GM10266 (cell line): ENCODE data around the gene GIMAP8.

Source experiments
- DNase-seq: peaks from one replicate; pipeline ENCODE4 v3.0.0; 2012; ENCODE audit errors: extremely low spot score
- TF ChIP-seq, protein P1 (sequence below): IDR thresholded peaks from 2 replicates; pipeline ENCODE4 v1.5.1; 2012; ENCODE audit warnings: mild to moderate bottlenecking, low read depth; ENCODE audit not compliant: control insufficient read depth, insufficient read depth; ENCODE audit errors: missing control alignments

Gene GIMAP8

DNA sequence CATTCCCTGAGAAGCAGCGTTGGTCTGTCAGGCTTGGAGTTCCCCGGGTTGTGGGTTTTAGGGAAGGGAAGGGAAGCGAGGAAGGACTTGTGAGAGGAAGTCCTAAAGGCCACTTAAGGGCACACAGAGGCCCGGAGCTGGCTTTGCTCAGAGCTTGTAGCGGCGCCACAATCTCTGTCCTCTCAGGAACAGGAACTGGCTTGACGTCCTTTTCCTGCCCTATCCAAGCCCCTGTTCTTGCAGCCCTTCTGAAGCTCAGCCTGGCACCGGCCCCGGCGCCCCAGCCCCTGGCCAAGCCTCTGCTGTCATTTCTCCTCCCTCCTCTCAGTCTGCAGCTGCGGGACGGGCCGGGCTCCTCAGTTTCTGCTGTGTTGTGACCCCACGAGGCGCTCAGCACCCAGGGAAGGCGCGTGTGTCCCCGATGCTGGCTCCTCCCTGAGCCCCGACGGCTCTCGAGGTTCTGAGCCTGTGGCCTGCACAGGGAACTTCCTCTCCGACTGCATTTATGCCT is at the start of gene GIMAP8:
Gene GIMAP8, plus strand, starts transcription at position 140 of the 511 bp plus-strand sequence. CDS start 16,069 bp downstream, outside the sequence.
- TF ChIP-seq, protein P1, sequence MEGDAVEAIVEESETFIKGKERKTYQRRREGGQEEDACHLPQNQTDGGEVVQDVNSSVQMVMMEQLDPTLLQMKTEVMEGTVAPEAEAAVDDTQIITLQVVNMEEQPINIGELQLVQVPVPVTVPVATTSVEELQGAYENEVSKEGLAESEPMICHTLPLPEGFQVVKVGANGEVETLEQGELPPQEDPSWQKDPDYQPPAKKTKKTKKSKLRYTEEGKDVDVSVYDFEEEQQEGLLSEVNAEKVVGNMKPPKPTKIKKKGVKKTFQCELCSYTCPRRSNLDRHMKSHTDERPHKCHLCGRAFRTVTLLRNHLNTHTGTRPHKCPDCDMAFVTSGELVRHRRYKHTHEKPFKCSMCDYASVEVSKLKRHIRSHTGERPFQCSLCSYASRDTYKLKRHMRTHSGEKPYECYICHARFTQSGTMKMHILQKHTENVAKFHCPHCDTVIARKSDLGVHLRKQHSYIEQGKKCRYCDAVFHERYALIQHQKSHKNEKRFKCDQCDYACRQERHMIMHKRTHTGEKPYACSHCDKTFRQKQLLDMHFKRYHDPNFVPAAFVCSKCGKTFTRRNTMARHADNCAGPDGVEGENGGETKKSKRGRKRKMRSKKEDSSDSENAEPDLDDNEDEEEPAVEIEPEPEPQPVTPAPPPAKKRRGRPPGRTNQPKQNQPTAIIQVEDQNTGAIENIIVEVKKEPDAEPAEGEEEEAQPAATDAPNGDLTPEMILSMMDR: no peak
- DNase-seq: no peak

DNA sequence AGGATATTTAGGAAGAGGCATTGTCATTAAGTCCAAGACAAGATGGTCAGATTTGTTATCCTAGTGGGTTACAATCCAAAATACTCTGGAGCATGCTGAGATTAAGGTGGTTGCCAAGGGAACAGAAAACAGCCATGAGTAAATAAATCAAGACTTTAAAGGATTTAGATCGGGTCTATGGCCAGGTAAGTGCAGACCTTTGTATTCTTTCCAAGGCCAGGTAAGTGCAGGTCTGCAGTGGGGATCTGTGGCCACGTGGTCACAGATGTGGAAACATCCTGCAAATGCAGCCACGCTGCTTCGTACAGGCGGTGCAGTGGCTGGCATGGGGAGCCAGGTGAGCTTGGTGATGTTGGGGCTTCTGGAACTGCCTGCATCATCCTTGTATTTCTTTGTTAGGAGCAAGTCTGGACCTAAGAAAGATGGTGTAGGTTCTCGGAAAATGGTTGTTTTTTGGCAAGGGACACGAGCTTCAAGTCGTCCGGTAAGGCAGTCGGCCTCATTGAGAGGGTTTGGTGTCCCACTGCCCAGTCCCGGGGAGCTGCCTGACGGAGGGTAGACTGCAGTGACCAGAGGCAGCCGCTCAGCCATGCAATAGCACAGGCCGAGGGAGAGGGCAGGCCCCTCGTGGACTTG is 49.5 kb upstream of the GIMAP8 start:
- no peak for DNase-seq
- TF ChIP-seq, protein P1: no peak

- TF ChIP-seq, protein P1: no peak
- DNase-seq: no peak
Measured at GRCh38 chr7:150401424-150401790, 49.0 kb upstream of the GIMAP8 start.

- no peak for DNase-seq
- TF ChIP-seq, protein P1: no peak
Measured at GRCh38 chr7:150401861-150402631, 48.4 kb upstream of the GIMAP8 start.

- no peak for DNase-seq
- TF ChIP-seq, protein P1: no peak
Measured at GRCh38 chr7:150402671-150403321, 47.6 kb upstream of the GIMAP8 start.

DNA sequence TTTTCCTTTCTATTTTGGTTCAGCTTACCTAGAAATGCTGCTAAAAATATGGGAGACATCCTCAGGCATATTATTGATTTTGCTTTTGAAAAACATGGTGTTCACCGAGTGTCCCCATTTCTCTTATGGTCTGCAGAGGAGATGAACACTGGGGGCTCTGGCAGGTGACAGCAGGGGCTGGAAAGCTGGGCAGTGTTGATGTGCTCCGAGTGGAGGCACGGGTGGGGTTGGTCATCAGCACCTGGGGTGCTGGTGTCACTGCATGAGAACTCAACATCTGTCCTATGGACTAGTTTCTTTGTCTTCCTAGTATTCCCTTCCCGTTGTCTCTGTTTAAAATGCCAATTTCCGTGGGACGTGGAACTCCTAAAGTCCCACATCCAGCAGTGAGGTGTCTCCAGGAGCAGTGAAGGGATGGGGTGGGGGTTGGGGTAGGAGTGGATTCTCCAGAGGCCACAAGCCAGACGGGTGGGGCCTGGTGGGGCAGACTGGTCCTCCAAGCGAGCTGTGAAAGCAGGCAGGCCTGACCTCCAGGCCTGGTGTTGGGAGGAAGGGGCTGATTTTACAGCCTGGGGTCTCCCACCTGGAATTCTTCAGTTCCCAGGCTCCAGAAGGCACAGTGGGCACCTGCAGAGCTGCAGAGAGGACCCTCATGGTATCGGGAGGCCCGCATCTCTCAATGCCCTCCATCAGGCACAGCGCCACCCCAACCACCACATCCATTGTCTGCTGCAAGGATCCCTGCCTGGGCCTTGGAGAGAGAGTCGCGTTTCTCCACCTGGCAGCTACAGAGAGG is 46.9 kb upstream of the GIMAP8 start:
- no peak for DNase-seq
- TF ChIP-seq, protein P1: no peak
